Transverse colon (tissue), 3 donors: ENCODE data around the gene CGNL1.

Experiments used
- CTCF ChIP-seq, 5 experiments: fragments of 200-600 bp in 3 of 5; fragments of 450-650 bp in 2 of 5; sonication (generic) in 3 of 5; IDR thresholded peaks; 1 replicate in 2 of 5; 2 replicates in 3 of 5; pipeline ENCODE4 v1.5.1; 2016 to 2017; ENCODE audit warnings: antibody characterized with exemption in 5 of 5, inconsistent platforms in 3 of 5, mild to moderate bottlenecking in 2 of 5, moderate library complexity in 1 of 5
- EP300 ChIP-seq: sonication (generic); formaldehyde crosslinking; IDR thresholded peaks from one replicate; pipeline ENCODE4 v1.6.1; 2017; ENCODE audit warnings: antibody characterized with exemption, low read depth

GRCh38 chr15:57356178-57356577 lies 20.1 kb upstream of the CGNL1 start:
- TF ChIP-seq EP300 (no peak), CTCF (IDR thresholded peaks at IDR 0.05) (no peak)
